ENCODE measurements around the gene GAPDHS.

DNA sequence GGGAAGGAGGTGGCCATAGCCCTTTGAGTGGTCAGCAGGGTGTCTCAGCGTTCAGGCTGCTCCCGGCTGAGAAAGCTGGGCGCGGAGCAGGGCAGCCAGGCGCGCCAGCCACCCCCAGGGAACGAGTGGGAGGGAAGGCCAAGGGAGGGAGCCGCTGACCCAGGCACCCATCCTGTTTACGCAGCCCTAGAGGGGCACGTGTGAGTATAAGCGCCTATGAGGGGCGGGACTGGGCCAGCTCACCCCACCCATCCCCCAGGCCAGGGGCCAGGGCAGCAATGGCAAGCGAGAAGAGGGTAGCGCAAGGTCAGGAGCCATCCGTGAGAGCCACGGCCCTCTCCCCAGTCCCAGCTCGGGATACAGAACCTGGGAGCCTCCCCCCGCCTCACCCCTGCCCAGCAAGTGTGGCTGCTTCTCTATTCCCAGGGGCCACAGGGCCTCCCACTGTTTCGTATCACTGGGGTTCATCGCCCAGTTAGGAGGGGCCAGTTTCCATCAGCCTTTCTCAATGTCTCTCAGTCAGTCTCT is 18.9 kb upstream of the GAPDHS start:
- TF ChIP-seq, protein P1, sequence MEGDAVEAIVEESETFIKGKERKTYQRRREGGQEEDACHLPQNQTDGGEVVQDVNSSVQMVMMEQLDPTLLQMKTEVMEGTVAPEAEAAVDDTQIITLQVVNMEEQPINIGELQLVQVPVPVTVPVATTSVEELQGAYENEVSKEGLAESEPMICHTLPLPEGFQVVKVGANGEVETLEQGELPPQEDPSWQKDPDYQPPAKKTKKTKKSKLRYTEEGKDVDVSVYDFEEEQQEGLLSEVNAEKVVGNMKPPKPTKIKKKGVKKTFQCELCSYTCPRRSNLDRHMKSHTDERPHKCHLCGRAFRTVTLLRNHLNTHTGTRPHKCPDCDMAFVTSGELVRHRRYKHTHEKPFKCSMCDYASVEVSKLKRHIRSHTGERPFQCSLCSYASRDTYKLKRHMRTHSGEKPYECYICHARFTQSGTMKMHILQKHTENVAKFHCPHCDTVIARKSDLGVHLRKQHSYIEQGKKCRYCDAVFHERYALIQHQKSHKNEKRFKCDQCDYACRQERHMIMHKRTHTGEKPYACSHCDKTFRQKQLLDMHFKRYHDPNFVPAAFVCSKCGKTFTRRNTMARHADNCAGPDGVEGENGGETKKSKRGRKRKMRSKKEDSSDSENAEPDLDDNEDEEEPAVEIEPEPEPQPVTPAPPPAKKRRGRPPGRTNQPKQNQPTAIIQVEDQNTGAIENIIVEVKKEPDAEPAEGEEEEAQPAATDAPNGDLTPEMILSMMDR (IDR thresholded peaks at IDR 0.05), result no peak
- no peak for TF ChIP-seq POLR2AphosphoS5 (IDR thresholded peaks at IDR 0.05)

All from esophagus muscularis mucosa (tissue), 3 donors.